ENCODE measurements around the gene TMEM132D. TPM values are rescaled to one million over a fixed set of nuclear protein-coding genes. Genes with fewer than 3 reads are reported as not detected.

The TMEM132D gene
- total and polyA plus RNA-seq, 2 of the 8 experiments (the other 6 are each of a cell fraction or from before 2014, with no cell fraction given), result 3.5 to 10.1 TPM

GRCh38 chr12:129605666-129606065 lies 298.2 kb downstream of the TMEM132D start:
- H2AK5ac ChIP-seq (ENCODE audit: low read depth, low read length), result no peak overlapping the region
- H3K4ac ChIP-seq (replicated peaks; ENCODE audit: insufficient read length, low read depth, low read length), result no peak overlapping the region
- H3K27ac ChIP-seq (ENCODE audit: low read depth, low read length), result no peak overlapping the region
- no peak overlapping the region for H2BK5ac ChIP-seq (ENCODE audit: low read depth, low read length)
- CTCF ChIA-PET (ENCODE audit: partially characterized antibody), result interaction anchor here (0.6 to 1.1 kb wide), 3 partner anchors 10 to 630 kb away, joined by 3 to 4 read pairs (median 3); no protein-coding TSS in a partner anchor
- no peak overlapping the region for H4K5ac ChIP-seq (ENCODE audit: insufficient read length, low read depth, low read length)
- H3K79me1 ChIP-seq (ENCODE audit: low read depth, low read length), result no peaks in the 10 kb centered on the region
- H3K79me2 ChIP-seq (ENCODE audit: control insufficient read depth in 1 of 2, insufficient read depth in 2 of 2, low read length in 2 of 2), result no peaks in the 10 kb centered on the region
- H2BK20ac ChIP-seq (ENCODE audit: low read length), result no peak overlapping the region
- FAIRE-seq (no peak), DNase-seq (ENCODE audit: low read depth in 1 of 2, low spot score in 2 of 2) (no peak)
- H3K9me3 ChIP-seq (ENCODE audit: insufficient read depth in 2 of 2, low read depth in 1 of 2, low read length in 1 of 2), result peaks cover 0 to 4% of the 10 kb centered on the region in 2 experiments; a peak in 1 of 4 replicates
- TF ChIP-seq GABPA (IDR thresholded peaks at IDR 0.05; ENCODE audit: borderline replicate concordance, insufficient read depth, low read length) (no peak), ASH2L (IDR thresholded peaks at IDR 0.05; ENCODE audit: low read length) (no peak)
- no peak overlapping the region for H3K23ac ChIP-seq (ENCODE audit: insufficient read length)
- H3K4me1 ChIP-seq (replicated peaks in 1 of 4; ENCODE audit: control insufficient read depth in 3 of 4, insufficient read depth in 4 of 4, low read length in 3 of 4), result peaks cover 2 to 9% (median 8%) of the 10 kb centered on the region in 4 experiments; a peak in 5 of 7 replicates
- no peak overlapping the region; a peak in 1 of 4 replicates for H3K4me2 ChIP-seq (ENCODE audit: insufficient read depth in 1 of 2, low read depth in 2 of 2, low read length in 2 of 2)
- H3K36me3 ChIP-seq (ENCODE audit: control insufficient read depth in 2 of 4, insufficient read depth in 4 of 4, low read length in 3 of 4), result no peaks in the 10 kb centered on the region
- H2BK15ac ChIP-seq (ENCODE audit: low read length), result no peak overlapping the region
- WGBS, 2 experiments (ENCODE audit: extremely low coverage in 1 of 2, insufficient coverage in 1 of 2, insufficient read length in 1 of 2, insufficient replicate concordance in 2 of 2, low coverage in 1 of 2, low lambda C conversion rate in 2 of 2, missing lambda C conversion rate in 1 of 2), result 67% methylated on average over 2 of the region's 2 CpGs; no CpG with 5 or more reads in 1 of the 2 experiments
- H3K23me2 ChIP-seq (ENCODE audit: low read depth, low read length), result no peaks in the 10 kb centered on the region
- no peak overlapping the region for H3K4me3 ChIP-seq (ENCODE audit: extremely low read depth in 1 of 4, insufficient read depth in 2 of 4, low read depth in 3 of 4, low read length in 4 of 4)
- no peak overlapping the region for H4K91ac ChIP-seq (replicated peaks; ENCODE audit: insufficient read length, low read length)
- POLR2A ChIA-PET (ENCODE audit: partially characterized antibody), result no interaction called here
- H4K20me1 ChIP-seq (replicated peaks in 1 of 2; ENCODE audit: control insufficient read depth in 1 of 2, insufficient read depth in 2 of 2, low read length in 2 of 2), result no peaks in the 10 kb centered on the region
- H3K14ac ChIP-seq (ENCODE audit: insufficient read length), result no peak overlapping the region
- no peak overlapping the region for H2BK120ac ChIP-seq (replicated peaks; ENCODE audit: low read depth, low read length)
- H3K9ac ChIP-seq (replicated peaks in 1 of 4; ENCODE audit: extremely low read depth in 1 of 4, low read depth in 3 of 4, low read length in 3 of 4), result no peak overlapping the region
- H2AFZ ChIP-seq (ENCODE audit: low read length), result no peak overlapping the region
- H4K8ac ChIP-seq (ENCODE audit: extremely low read depth, insufficient read depth, low read length), result no peak overlapping the region
- no peak overlapping the region for H2BK12ac ChIP-seq (ENCODE audit: low read depth, low read length)
- no peaks in the 10 kb centered on the region for H3K27me3 ChIP-seq (replicated peaks in 1 of 4; ENCODE audit: control insufficient read depth in 3 of 4, extremely low read depth in 1 of 4, insufficient read depth in 3 of 4, low read length in 3 of 4)
- no peak overlapping the region for H3K18ac ChIP-seq (ENCODE audit: extremely low read depth, low read length)
- no peak overlapping the region for H3K56ac ChIP-seq (replicated peaks; ENCODE audit: insufficient read length, low read depth, low read length)

Measured in H1 (cell line).